Measurements from ENCODE around the gene SNED1. TPM values are rescaled to one million over a fixed set of nuclear protein-coding genes. Genes with fewer than 3 reads are reported as not detected.

Gene SNED1
- total and polyA plus RNA-seq, 2 experiments from 2014 or later, result 1.5 to 2.8 TPM

DNA sequence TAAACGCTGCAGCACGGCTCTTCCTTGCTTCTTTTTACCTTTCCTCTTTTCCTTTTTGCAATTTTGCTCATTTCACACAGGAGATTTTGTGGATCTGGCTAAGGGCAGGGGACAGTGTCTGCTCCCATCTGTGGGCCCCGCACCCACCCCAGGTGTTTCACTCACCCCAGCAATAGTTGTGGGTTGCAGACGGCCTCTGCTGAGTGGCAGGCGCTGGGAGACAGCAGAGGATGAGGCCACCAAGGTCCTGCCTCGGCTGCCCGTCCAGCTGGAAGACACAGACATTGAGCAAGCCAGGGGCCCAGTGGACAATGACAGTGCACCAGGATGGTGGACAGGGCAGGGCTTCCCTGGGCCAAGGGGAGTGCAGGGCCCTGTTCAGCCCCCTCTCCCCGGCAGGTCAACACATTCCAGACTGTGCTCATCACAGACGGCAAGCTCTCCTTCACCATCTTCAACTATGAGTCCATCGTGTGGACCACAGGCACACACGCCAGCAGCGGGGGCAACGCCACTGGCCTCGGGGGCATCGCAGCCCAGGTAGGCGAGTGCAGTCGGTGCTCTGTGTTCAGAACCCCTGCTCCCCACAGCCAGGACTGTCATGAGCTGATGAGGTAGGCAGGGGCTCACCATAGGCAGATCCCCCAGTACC lies 35.0 kb downstream of the SNED1 start:
- Mint-ChIP-seq H3K4me3 (no peak overlapping the region; the same call in 2 of the 3 replicates), H3K27me3 (ENCODE audit: insufficient read depth, low read depth, poor library complexity) (peaks cover 20% of the 10 kb centered on the region), H3K27ac (no peak overlapping the region), H3K36me3 (ENCODE audit: low read depth) (no peaks in the 10 kb centered on the region; the same call in 2 of the 3 replicates), H3K9me3 (no peaks in the 10 kb centered on the region; the same call in 2 of the 3 replicates), H3K4me1 (peaks cover 7% of the 10 kb centered on the region)
- ATAC-seq (no peak), DNase-seq (ENCODE audit: low spot score) (no peak)
- Histone ChIP-seq H2AFZ (no peak overlapping the region), H3K4me1 (ENCODE audit: insufficient read depth) (peaks cover 8% of the 10 kb centered on the region; the same call in 1 of the 2 replicates), H4K20me1 (replicated peaks; ENCODE audit: insufficient read depth) (no peaks in the 10 kb centered on the region), H3K27me3 (ENCODE audit: insufficient read depth) (peaks cover 6% of the 10 kb centered on the region), H3K27ac (ENCODE audit: low read depth) (no peak overlapping the region), H3F3A (replicated peaks; ENCODE audit: low read depth) (no peaks in the 10 kb centered on the region), H3K9me2 (ENCODE audit: insufficient read depth) (no peaks in the 10 kb centered on the region), H3K79me2 (replicated peaks; ENCODE audit: insufficient read depth) (no peaks in the 10 kb centered on the region), H3K4me2 (no peak overlapping the region), H3K4me3 (no peak overlapping the region), H3K36me3 (ENCODE audit: insufficient read depth) (no peaks in the 10 kb centered on the region)
- TF ChIP-seq ZNF331 (CRISPR knock-in tag; IDR thresholded peaks at IDR 0.05; ENCODE audit: low read depth) (no peak), NANOG (IDR thresholded peaks at IDR 0.05; ENCODE audit: borderline replicate concordance) (no peak), EZH2phosphoT487 (IDR thresholded peaks at IDR 0.05; ENCODE audit: unreplicated experiment) (no peak), ZNF114 (CRISPR knock-in tag; IDR thresholded peaks at IDR 0.05) (no peak), EZH2 (IDR thresholded peaks at IDR 0.05; ENCODE audit: low read depth, unreplicated experiment) (no peak), POLR2AphosphoS5 (IDR thresholded peaks at IDR 0.05; ENCODE audit: low read depth) (no peak), CREB1 (CRISPR knock-in tag; IDR thresholded peaks at IDR 0.05; ENCODE audit: low read depth) (no peak), JUNB (IDR thresholded peaks at IDR 0.05; ENCODE audit: unreplicated experiment) (no peak), STAT1 (IDR thresholded peaks at IDR 0.05; ENCODE audit: unreplicated experiment) (no peak)
- TF ChIP-seq, protein P1, sequence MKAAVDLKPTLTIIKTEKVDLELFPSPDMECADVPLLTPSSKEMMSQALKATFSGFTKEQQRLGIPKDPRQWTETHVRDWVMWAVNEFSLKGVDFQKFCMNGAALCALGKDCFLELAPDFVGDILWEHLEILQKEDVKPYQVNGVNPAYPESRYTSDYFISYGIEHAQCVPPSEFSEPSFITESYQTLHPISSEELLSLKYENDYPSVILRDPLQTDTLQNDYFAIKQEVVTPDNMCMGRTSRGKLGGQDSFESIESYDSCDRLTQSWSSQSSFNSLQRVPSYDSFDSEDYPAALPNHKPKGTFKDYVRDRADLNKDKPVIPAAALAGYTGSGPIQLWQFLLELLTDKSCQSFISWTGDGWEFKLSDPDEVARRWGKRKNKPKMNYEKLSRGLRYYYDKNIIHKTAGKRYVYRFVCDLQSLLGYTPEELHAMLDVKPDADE (IDR thresholded peaks at IDR 0.05), result no peak
- TF ChIP-seq, protein P2, sequence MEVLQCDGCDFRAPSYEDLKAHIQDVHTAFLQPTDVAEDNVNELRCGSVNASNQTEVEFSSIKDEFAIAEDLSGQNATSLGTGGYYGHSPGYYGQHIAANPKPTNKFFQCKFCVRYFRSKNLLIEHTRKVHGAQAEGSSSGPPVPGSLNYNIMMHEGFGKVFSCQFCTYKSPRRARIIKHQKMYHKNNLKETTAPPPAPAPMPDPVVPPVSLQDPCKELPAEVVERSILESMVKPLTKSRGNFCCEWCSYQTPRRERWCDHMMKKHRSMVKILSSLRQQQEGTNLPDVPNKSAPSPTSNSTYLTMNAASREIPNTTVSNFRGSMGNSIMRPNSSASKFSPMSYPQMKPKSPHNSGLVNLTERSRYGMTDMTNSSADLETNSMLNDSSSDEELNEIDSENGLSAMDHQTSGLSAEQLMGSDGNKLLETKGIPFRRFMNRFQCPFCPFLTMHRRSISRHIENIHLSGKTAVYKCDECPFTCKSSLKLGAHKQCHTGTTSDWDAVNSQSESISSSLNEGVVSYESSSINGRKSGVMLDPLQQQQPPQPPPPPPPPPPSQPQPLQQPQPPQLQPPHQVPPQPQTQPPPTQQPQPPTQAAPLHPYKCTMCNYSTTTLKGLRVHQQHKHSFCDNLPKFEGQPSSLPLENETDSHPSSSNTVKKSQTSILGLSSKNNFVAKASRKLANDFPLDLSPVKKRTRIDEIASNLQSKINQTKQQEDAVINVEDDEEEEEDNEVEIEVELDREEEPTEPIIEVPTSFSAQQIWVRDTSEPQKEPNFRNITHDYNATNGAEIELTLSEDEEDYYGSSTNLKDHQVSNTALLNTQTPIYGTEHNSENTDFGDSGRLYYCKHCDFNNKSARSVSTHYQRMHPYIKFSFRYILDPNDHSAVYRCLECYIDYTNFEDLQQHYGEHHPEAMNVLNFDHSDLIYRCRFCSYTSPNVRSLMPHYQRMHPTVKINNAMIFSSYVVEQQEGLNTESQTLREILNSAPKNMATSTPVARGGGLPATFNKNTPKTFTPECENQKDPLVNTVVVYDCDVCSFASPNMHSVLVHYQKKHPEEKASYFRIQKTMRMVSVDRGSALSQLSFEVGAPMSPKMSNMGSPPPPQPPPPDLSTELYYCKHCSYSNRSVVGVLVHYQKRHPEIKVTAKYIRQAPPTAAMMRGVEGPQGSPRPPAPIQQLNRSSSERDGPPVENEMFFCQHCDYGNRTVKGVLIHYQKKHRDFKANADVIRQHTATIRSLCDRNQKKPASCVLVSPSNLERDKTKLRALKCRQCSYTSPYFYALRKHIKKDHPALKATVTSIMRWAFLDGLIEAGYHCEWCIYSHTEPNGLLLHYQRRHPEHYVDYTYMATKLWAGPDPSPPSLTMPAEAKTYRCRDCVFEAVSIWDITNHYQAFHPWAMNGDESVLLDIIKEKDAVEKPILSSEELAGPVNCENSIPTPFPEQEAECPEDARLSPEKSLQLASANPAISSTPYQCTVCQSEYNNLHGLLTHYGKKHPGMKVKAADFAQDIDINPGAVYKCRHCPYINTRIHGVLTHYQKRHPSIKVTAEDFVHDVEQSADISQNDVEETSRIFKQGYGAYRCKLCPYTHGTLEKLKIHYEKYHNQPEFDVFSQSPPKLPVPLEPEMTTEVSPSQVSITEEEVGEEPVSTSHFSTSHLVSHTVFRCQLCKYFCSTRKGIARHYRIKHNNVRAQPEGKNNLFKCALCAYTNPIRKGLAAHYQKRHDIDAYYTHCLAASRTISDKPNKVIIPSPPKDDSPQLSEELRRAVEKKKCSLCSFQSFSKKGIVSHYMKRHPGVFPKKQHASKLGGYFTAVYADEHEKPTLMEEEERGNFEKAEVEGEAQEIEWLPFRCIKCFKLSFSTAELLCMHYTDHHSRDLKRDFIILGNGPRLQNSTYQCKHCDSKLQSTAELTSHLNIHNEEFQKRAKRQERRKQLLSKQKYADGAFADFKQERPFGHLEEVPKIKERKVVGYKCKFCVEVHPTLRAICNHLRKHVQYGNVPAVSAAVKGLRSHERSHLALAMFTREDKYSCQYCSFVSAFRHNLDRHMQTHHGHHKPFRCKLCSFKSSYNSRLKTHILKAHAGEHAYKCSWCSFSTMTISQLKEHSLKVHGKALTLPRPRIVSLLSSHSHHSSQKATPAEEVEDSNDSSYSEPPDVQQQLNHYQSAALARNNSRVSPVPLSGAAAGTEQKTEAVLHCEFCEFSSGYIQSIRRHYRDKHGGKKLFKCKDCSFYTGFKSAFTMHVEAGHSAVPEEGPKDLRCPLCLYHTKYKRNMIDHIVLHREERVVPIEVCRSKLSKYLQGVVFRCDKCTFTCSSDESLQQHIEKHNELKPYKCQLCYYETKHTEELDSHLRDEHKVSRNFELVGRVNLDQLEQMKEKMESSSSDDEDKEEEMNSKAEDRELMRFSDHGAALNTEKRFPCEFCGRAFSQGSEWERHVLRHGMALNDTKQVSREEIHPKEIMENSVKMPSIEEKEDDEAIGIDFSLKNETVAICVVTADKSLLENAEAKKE (CRISPR knock-in tag; IDR thresholded peaks at IDR 0.05), result no peak
- TF ChIP-seq, protein P3, sequence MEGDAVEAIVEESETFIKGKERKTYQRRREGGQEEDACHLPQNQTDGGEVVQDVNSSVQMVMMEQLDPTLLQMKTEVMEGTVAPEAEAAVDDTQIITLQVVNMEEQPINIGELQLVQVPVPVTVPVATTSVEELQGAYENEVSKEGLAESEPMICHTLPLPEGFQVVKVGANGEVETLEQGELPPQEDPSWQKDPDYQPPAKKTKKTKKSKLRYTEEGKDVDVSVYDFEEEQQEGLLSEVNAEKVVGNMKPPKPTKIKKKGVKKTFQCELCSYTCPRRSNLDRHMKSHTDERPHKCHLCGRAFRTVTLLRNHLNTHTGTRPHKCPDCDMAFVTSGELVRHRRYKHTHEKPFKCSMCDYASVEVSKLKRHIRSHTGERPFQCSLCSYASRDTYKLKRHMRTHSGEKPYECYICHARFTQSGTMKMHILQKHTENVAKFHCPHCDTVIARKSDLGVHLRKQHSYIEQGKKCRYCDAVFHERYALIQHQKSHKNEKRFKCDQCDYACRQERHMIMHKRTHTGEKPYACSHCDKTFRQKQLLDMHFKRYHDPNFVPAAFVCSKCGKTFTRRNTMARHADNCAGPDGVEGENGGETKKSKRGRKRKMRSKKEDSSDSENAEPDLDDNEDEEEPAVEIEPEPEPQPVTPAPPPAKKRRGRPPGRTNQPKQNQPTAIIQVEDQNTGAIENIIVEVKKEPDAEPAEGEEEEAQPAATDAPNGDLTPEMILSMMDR (conservative IDR thresholded peaks at IDR 0.05; ENCODE audit: low read depth in 2 of 2), result no peak
- TF ChIP-seq, protein P4, sequence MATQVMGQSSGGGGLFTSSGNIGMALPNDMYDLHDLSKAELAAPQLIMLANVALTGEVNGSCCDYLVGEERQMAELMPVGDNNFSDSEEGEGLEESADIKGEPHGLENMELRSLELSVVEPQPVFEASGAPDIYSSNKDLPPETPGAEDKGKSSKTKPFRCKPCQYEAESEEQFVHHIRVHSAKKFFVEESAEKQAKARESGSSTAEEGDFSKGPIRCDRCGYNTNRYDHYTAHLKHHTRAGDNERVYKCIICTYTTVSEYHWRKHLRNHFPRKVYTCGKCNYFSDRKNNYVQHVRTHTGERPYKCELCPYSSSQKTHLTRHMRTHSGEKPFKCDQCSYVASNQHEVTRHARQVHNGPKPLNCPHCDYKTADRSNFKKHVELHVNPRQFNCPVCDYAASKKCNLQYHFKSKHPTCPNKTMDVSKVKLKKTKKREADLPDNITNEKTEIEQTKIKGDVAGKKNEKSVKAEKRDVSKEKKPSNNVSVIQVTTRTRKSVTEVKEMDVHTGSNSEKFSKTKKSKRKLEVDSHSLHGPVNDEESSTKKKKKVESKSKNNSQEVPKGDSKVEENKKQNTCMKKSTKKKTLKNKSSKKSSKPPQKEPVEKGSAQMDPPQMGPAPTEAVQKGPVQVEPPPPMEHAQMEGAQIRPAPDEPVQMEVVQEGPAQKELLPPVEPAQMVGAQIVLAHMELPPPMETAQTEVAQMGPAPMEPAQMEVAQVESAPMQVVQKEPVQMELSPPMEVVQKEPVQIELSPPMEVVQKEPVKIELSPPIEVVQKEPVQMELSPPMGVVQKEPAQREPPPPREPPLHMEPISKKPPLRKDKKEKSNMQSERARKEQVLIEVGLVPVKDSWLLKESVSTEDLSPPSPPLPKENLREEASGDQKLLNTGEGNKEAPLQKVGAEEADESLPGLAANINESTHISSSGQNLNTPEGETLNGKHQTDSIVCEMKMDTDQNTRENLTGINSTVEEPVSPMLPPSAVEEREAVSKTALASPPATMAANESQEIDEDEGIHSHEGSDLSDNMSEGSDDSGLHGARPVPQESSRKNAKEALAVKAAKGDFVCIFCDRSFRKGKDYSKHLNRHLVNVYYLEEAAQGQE (IDR thresholded peaks at IDR 0.05; ENCODE audit: unreplicated experiment), result no peak

Data from GM23338 (cell line).